Heart left ventricle (tissue), 16 donors: ENCODE measurements around the gene RNF114. TPM values are rescaled to one million over a fixed set of nuclear protein-coding genes. Genes with fewer than 3 reads are reported as not detected.
"Not testable (repeated sequence)": the region's sequence is repeated elsewhere in the genome, so short reads cannot be mapped to it uniquely, and the experiment has no call there.

Experiments used
- ATAC-seq, 4 donors: fragments of 200-7000 bp; cut with Tn5 transposase; one replicate each; pipeline ENCODE4 v1.9.1; 2020 to 2022; ENCODE audit warnings: moderate library complexity in 4 of 4, mild to moderate bottlenecking in 3 of 4, moderate number of reproducible peaks in 1 of 4
- DNase-seq, 5 donors: peaks; one replicate each; pipeline ENCODE4 v3.0.0-alpha.2; 2020
- H3K27ac ChIP-seq, 12 donors: fragments of 200-600 bp; sonication (generic) in 4 of 12; one replicate each; pipeline versions ENCODE4 v1.5.0 to v1.8.0; 2016 to 2022; ENCODE audit warnings: mild to moderate bottlenecking in 2 of 12
- H3K27me3 ChIP-seq, 9 donors: fragments of 200-600 bp; sonication (generic) in 2 of 9; one replicate each; pipeline versions ENCODE4 v1.5.1 to v1.8.0; 2016 to 2022; ENCODE audit warnings: mild to moderate bottlenecking in 3 of 9
- H3K36me3 ChIP-seq, 9 donors: fragments of 200-600 bp; sonication (generic) in 2 of 9; one replicate each; pipeline versions ENCODE4 v1.5.0 to v1.8.0; 2018 to 2022; ENCODE audit warnings: mild to moderate bottlenecking in 2 of 9
- H3K4me1 ChIP-seq, 12 donors: fragments of 200-600 bp; sonication (generic) in 4 of 12; one replicate each; pipeline versions ENCODE4 v1.5.0 to v1.8.0; 2016 to 2022; ENCODE audit warnings: mild to moderate bottlenecking in 3 of 12
- H3K4me3 ChIP-seq, 12 donors: fragments of 200-600 bp; sonication (generic) in 4 of 12; one replicate each; pipeline versions ENCODE4 v1.5.0 to v1.8.0; 2017 to 2022; ENCODE audit warnings: mild to moderate bottlenecking in 9 of 12, moderate library complexity in 4 of 12
- H3K9me3 ChIP-seq, 12 donors: fragments of 200-600 bp; sonication (generic) in 4 of 12; one replicate each; pipeline versions ENCODE4 v1.5.0 to v1.8.0; 2016 to 2022; ENCODE audit warnings: mild to moderate bottlenecking in 1 of 12
- CTCF ChIP-seq, 12 donors: fragments of 200-600 bp; sonication (generic) in 4 of 12; IDR thresholded peaks; one replicate each; pipeline versions ENCODE4 v1.5.0 to v1.8.0; 2018 to 2022; ENCODE audit warnings: antibody characterized with exemption in 12 of 12, mild to moderate bottlenecking in 5 of 12
- POLR2A ChIP-seq, 2 donors: fragments of 450-650 bp; IDR thresholded peaks; one replicate each; pipeline ENCODE4 v1.6.1; 2017; ENCODE audit warnings: antibody characterized with exemption in 2 of 2, mild to moderate bottlenecking in 2 of 2, moderate library complexity in 2 of 2
- WGBS, 4 donors: extraction: QIAGEN DNeasy Blood & Tissue Kit in 2 of 4; methylation state at CpG; one replicate each; pipeline versions ENCODE4 v1.1.5 to v1.1.7; 2013 to 2018; 5-methylcytosine and 5-hydroxymethylcytosine counted together
- intact Hi-C, 10 donors: fragments of 100-400 bp; cut with DNase I; formaldehyde crosslinking; loops; one replicate each; pipeline versions ENCODE4 v1.11.1 to v1.14.2; 2022
- polyA plus RNA-seq, 2 donors: library from polyadenylated mRNA; stranded (reverse); fragments of 200-250 nt; gene quantifications; one replicate each; pipeline ENCODE4 v1.2.3, GENCODE V29; 2013
- total RNA-seq, 9 donors: library from RNA; depleted of rRNA in 2 of 9; stranded (reverse); fragments of >200 nt in 2 of 9; fragmentation: NEBNext Ultra II Directional in 3 of 9; extraction: Animal tissue kit (Norgen Biotek cat#: 25700) in 3 of 9; gene quantifications; one replicate each; pipeline versions ENCODE4 v1.1.0 to v1.2.4, GENCODE V29; 2016 to 2023
- donor health status: ischemic (EF 13 %, LVEDD 7.1; RV severe dilation, severe dysfunction).
- donor health status: healthy with polysubstance abuse.
- donor health status: DM: no; HTN: yes; CAD: no.
- donor health status: DM: no; HTN: no; CAD: no.
- donor health status: ischemic (EF 25% LVEDD 6.9; RV normal size, moderate dysfunction).
- donor health status: ischemic (EF 25% LVEDD 5.7; RV mildly dilated, moderate dysfunction).
- donor health status: healthy.
- donor health status: DM: yes; HTN: yes; CAD: no.
- donor health status: ischemic (EF 35%, LVEDD 5.7; RV mildly dilated, moderate dysfunction).
- donor health status: nonischemic (EF 11% LVEDD 7.7; RV severe dilation, severe dysfunction).
- donor health status: DM: yes; HTN: yes; CAD: no.
- donor health status: PGD.
- donor health status: ischemic (EF 29% LVEDD 5.4; RV normal size, mild dysfunction).
- donor health status: nonischemic (EF 23%, LVEDD 6.1; RV moderate dilation, normal function).

Gene RNF114
- total and polyA plus RNA-seq, 11 donors: 36.5 to 128 (median 50.0) TPM

DNA sequence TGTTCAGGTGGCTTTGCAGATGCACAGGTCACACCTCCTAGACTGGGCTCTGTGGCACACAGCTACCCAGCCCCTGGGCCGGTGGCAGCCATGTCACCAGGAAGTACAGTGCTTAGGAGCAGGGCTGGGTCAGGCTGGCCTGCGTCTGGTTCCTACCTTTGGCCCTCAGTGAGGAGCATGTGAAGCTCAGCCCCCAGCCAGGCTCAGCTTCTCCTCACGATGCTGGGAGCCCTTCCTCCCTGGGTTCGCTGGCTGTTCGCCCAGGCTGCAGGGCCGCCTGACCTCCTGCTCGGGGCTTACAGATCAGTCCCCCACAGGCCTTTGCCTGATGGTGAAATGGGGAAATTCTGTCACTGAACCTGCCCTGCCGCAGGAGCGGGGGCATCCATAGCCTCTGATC lies 43.9 kb upstream of the RNF114 start:
- 61 to 76% (median 68%) methylated on average over 6 to 9 of the region's 9 CpGs for WGBS, 4 donors
- no peaks in the 10 kb centered on the region for H3K27me3 ChIP-seq
- H3K36me3 ChIP-seq: peaks cover 0 to 11% (median 3%) of the 10 kb centered on the region in 9 donors
- intact Hi-C loops: loop anchor here in 1 of 10 donors (5.0 kb wide), 1 partner anchor 35 kb away; no protein-coding TSS in a partner anchor
- no peak overlapping the region for H3K4me3 ChIP-seq
- peaks cover 0 to 83% (median 51%) of the 10 kb centered on the region in 12 donors for H3K4me1 ChIP-seq
- H3K9me3 ChIP-seq: no peaks in the 10 kb centered on the region
- peak in 1 of 5 donors; percentile 63 for DNase-seq
- ATAC-seq: peak in 2 of 4 donors; percentile 2 to 6
- H3K27ac ChIP-seq: peak overlapping the region in 10 of 12 donors; percentile 20 to 78 (median 62)
- TF ChIP-seq POLR2A (IDR thresholded peaks at IDR 0.05) (no peak), CTCF (IDR thresholded peaks at IDR 0.05) (no peak)

GRCh38 chr20:49892817-49893216 lies 43.4 kb upstream of the RNF114 start:
- ATAC-seq (peak; percentile 84 to 91 (median 86)), DNase-seq (peak; percentile 62 to 78 (median 71))
- Histone ChIP-seq H3K36me3 (peaks cover 0 to 11% (median 3%) of the 10 kb centered on the region in 9 donors), H3K4me1 (peaks cover 0 to 78% (median 46%) of the 10 kb centered on the region in 12 donors), H3K27ac (peak overlapping the region in 11 of 12 donors; percentile 20 to 78 (median 61)), H3K4me3 (peak overlapping the region in 7 of 12 donors; percentile 15 to 41 (median 24)), H3K27me3 (no peaks in the 10 kb centered on the region), H3K9me3 (peaks cover 0 to 5% (median 0%) of the 10 kb centered on the region in 12 donors)
- intact Hi-C loops: loop anchor here in 1 of 10 donors (5.0 kb wide), 1 partner anchor 34 kb away; no protein-coding TSS in a partner anchor
- TF ChIP-seq POLR2A (IDR thresholded peaks at IDR 0.05) (no peak), CTCF (IDR thresholded peaks at IDR 0.05) (no peak)
- WGBS, 4 donors: 28 to 55% (median 30%) methylated on average over 11 of the region's 11 CpGs

DNA sequence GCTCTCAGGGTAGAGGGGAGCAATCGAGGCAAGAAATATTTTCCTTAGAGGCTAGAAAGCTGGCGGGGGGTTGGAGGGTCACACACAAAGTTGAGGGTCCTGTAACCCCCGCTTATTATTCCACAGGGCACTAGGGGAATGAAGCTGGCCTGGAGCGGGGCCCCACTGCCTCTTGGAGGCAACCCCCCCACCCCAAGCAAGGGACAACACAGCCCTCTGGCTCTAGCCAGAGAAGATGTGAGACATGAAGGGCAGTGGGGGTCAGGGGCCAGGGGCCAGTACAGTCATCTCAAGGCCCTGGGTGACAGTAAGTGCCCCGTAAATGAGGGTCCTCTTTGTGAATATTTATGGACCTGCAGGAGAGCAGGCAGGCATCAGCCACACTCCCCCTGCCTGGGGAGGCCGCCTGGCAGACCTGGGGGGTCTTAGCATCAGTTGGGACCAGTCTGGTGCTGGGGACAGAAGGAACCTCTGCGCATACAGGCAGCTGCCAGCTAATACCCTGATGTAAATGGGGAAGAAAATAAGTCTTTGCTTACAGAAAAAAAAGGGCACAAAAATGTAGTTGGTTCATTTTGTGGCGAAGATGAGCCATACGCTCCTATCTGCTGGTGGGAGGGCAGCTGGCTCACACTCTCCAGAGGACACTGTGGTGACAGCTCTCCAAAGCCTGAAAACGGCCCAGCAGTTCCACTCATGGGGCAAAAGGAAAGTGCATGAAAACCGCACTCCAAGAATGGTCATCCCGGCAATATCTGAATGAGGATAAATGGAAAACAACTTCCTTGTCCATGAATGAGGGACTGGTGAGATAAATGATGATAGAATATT lies 42.7 kb upstream of the RNF114 start:
- Histone ChIP-seq H3K4me1 (peaks cover 0 to 71% (median 40%) of the 10 kb centered on the region in 12 donors), H3K36me3 (peaks cover 0 to 4% (median 0%) of the 10 kb centered on the region in 9 donors), H3K27me3 (no peaks in the 10 kb centered on the region), H3K27ac (peak overlapping the region in 11 of 12 donors; percentile 20 to 78 (median 61)), H3K9me3 (peaks cover 0 to 5% (median 0%) of the 10 kb centered on the region in 12 donors), H3K4me3 (peak overlapping the region in 8 of 12 donors; percentile 15 to 41 (median 23))
- WGBS, 4 donors: 55 to 62% (median 59%) methylated on average over 12 of the region's 12 CpGs
- DNase-seq (peak in 1 of 5 donors; percentile 37), ATAC-seq (peak; percentile 6 to 58 (median 29))
- TF ChIP-seq CTCF (IDR thresholded peaks at IDR 0.05) (no peak), POLR2A (IDR thresholded peaks at IDR 0.05) (no peak)
- intact Hi-C loops: loop anchor here in 1 of 10 donors (5.0 kb wide), 1 partner anchor 34 kb away; no protein-coding TSS in a partner anchor

DNA sequence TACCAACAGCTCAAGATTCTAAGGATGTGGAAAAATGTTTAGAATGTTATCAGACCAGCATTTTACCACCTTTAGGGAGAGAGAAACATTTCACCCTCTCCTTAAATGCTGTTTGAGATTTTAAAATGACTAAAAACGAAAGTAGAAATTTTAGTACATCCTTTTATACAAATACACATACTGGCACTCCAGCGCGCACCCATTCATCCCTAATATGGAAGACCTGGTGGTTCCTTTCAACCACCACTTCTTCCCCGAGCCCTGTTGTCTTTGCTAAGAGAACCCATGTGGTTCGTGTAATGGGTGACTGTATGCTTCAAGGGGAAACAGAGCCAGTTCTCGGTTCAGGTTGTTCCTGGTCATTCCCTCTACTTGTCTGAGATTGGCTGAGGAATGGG lies 42.1 kb upstream of the RNF114 start:
- no peak for DNase-seq
- WGBS, 4 donors: 80 to 89% (median 86%) methylated on average over 6 of the region's 6 CpGs
- no peak for TF ChIP-seq POLR2A (IDR thresholded peaks at IDR 0.05)
- no peak for TF ChIP-seq CTCF (IDR thresholded peaks at IDR 0.05)
- Histone ChIP-seq H3K4me1 (peaks cover 0 to 65% (median 33%) of the 10 kb centered on the region in 12 donors), H3K36me3 (peaks cover 0 to 3% (median 0%) of the 10 kb centered on the region in 9 donors), H3K9me3 (peaks cover 0 to 5% (median 0%) of the 10 kb centered on the region in 12 donors), H3K27ac (peak overlapping the region in 3 of 12 donors; percentile 52 to 78 (median 63)), H3K27me3 (no peaks in the 10 kb centered on the region), H3K4me3 (peak overlapping the region in 4 of 12 donors; percentile 15 to 41 (median 22))
- intact Hi-C loops: loop anchor here in 1 of 10 donors (5.0 kb wide), 1 partner anchor 33 kb away; no protein-coding TSS in a partner anchor
- no peak for ATAC-seq

DNA sequence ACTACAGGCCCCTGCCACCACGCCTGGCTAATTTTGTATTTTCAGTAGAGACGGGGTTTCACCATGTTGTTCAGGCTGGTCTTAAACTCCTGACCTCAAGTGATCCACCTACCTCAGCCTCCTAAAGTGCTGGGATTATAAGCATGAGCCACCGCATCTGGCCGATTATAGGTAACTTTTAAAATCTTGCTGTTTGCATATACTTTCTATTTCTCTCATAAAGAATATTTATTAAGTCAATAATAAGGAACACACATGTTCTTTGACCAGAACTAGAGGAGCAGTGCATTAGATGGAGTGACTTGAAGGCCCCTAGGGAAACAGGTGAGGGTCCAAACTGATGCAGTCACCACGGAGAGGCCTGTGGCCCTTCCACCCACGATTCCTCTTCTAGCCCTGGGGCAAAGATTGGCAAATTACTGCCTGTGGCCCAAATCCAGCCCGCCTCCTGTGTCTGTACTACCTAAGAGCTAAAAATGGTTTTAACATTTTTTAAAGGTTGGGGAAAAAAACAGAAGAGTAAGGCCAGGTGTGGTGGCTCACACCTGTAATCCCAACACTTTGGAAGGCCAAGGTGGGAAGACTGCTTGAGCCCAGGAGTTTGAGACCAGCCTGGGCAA lies 40.6 kb upstream of the RNF114 start:
- DNase-seq, H3K4me3 ChIP-seq, ATAC-seq, H3K9me3 ChIP-seq, H3K27me3 ChIP-seq, H3K36me3 ChIP-seq, H3K27ac ChIP-seq, intact Hi-C loops: not testable (repeated sequence)
- WGBS, 4 donors: 93 to 95% (median 94%) methylated on average over 7 of the region's 7 CpGs
- peaks cover 0 to 50% (median 26%) of the 10 kb centered on the region in 12 donors for H3K4me1 ChIP-seq
